SK-N-MC (cell line): ENCODE measurements around the gene COQ4.

Experiments used
- EZH2 ChIP-seq: fragments of 200-600 bp; sonication (generic); IDR thresholded peaks from one replicate; pipeline ENCODE4 v1.6.1; 2017; ENCODE audit warnings: antibody characterized with exemption
- POLR2AphosphoS5 ChIP-seq: IDR thresholded peaks from 2 replicates; pipeline ENCODE4 v1.6.1; 2012; ENCODE audit warnings: mild to moderate bottlenecking, low read depth, low read length, borderline replicate concordance

- no peak for TF ChIP-seq EZH2
- no peak for TF ChIP-seq POLR2AphosphoS5
Observed at GRCh38 chr9:128282500-128282899, 40.1 kb upstream of the COQ4 start.
